Kidney epithelial cell (primary cell): Measurements from ENCODE around the gene HLX. TPM values are rescaled to one million over a fixed set of nuclear protein-coding genes. Genes with fewer than 3 reads are reported as not detected.
A peak's percentile ranks its signal among the peaks of the same experiment; 100 is the strongest.

Experiments
- DNase-seq: peaks from one replicate; pipeline ENCODE4 v3.0.0-alpha.2; 2010; ENCODE audit warnings: low read depth
- H3K27me3 ChIP-seq: 2 replicates; pipeline ENCODE4 v1.6.0; 2011; ENCODE audit warnings: low read length; ENCODE audit not compliant: control insufficient read depth, insufficient read depth
- H3K36me3 ChIP-seq: 2 replicates; pipeline ENCODE4 v1.5.1; 2011; ENCODE audit warnings: low read length; ENCODE audit not compliant: control insufficient read depth, insufficient read depth
- H3K4me3 ChIP-seq: 2 replicates; pipeline ENCODE4 v1.5.1; 2011; ENCODE audit warnings: low read depth, mild to moderate bottlenecking, control low read depth, low read length
- CTCF ChIP-seq: IDR thresholded peaks from 2 replicates; pipeline ENCODE4 v1.5.1; 2011; ENCODE audit warnings: mild to moderate bottlenecking, moderate library complexity, low read length, control low read depth, inconsistent platforms; ENCODE audit not compliant: insufficient read depth, poor library complexity, severe bottlenecking
- total RNA-seq: library from RNA; depleted of rRNA; stranded (reverse); fragments of >200 nt; gene quantifications from 2 replicates; pipeline ENCODE4 v1.2.3, GENCODE V29; 2015

HLX gene
- total RNA-seq, 1 donor from 2014 or later: 3.2 TPM

GRCh38 chr1:220875260-220875659 is 4.0 kb upstream of the HLX start:
- DNase-seq: no peak
- peaks cover 28% of the 10 kb centered on the region for H3K27me3 ChIP-seq
- TF ChIP-seq CTCF: no peak

GRCh38 chr1:220876511-220877376 is 2.5 kb upstream of the HLX start:
- no peak for DNase-seq
- H3K27me3 ChIP-seq: peaks cover 39% of the 10 kb centered on the region
- H3K36me3 ChIP-seq: no peaks in the 10 kb centered on the region
- no peak overlapping the region for H3K4me3 ChIP-seq
- no peak for TF ChIP-seq CTCF

More at GRCh38 chr1:220875260-220875659, 4.0 kb upstream of the HLX start:
- Histone ChIP-seq H3K36me3 (no peaks in the 10 kb centered on the region), H3K4me3 (no peak overlapping the region)

- no peak for TF ChIP-seq CTCF
- H3K27me3 ChIP-seq: peaks cover 46% of the 10 kb centered on the region
- no peaks in the 10 kb centered on the region for H3K36me3 ChIP-seq
- DNase-seq: no peak
- H3K4me3 ChIP-seq: no peak overlapping the region
Measured at GRCh38 chr1:220877377-220878095, 1.7 kb upstream of the HLX start.

- DNase-seq: no peak
- H3K36me3 ChIP-seq: no peaks in the 10 kb centered on the region
- H3K27me3 ChIP-seq: peaks cover 46% of the 10 kb centered on the region
- H3K4me3 ChIP-seq: peak overlapping the region; percentile 56
- TF ChIP-seq CTCF: peak; percentile 1
Measured at GRCh38 chr1:220878191-220879075, 810 bp upstream of the HLX start.

GRCh38 chr1:220879509-220880361 is 492 bp downstream of the HLX start:
- TF ChIP-seq CTCF: peak; percentile 11
- Histone ChIP-seq H3K4me3 (peak overlapping the region; percentile 56), H3K36me3 (no peaks in the 10 kb centered on the region), H3K27me3 (peaks cover 57% of the 10 kb centered on the region)
- DNase-seq: no peak
